Erythroblast (primary cell): ENCODE results near the gene CYP4F3.

Experiments
- GATA1 ChIP-seq: IDR thresholded peaks from 2 replicates; pipeline ENCODE4 v1.6.1; 2011; ENCODE audit warnings: low read depth, mild to moderate bottlenecking, control low read depth, low read length, moderate library complexity
- POLR2A ChIP-seq: IDR thresholded peaks from 2 replicates; pipeline ENCODE4 v1.6.1; 2011; ENCODE audit warnings: mild to moderate bottlenecking, low read length

DNA sequence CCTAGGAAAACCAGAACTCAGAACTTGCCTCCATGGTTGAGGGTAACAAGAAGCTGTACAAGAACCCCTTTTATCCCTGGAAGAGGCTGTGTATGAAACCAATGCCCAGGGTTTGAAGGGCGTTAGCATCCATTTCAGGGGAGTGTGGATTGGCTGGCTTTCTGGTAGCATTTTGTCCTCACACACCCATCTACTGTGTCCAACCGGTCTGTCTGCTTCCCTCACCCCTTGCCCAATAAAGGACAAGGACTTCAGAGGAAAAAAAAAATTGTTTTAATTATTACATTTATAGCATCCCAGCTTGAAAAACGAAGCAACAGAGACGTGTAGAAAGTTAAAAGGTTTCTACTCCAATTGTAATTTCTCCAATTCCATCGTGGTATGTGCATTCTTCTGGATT is 28.4 kb upstream of the CYP4F3 start:
- TF ChIP-seq POLR2A (no peak), GATA1 (no peak)
